ENCODE data around the gene MAN1C1.
"Not testable (repeated sequence)": the region's sequence is repeated elsewhere in the genome, so short reads cannot be mapped to it uniquely, and the experiment has no call there.

DNA sequence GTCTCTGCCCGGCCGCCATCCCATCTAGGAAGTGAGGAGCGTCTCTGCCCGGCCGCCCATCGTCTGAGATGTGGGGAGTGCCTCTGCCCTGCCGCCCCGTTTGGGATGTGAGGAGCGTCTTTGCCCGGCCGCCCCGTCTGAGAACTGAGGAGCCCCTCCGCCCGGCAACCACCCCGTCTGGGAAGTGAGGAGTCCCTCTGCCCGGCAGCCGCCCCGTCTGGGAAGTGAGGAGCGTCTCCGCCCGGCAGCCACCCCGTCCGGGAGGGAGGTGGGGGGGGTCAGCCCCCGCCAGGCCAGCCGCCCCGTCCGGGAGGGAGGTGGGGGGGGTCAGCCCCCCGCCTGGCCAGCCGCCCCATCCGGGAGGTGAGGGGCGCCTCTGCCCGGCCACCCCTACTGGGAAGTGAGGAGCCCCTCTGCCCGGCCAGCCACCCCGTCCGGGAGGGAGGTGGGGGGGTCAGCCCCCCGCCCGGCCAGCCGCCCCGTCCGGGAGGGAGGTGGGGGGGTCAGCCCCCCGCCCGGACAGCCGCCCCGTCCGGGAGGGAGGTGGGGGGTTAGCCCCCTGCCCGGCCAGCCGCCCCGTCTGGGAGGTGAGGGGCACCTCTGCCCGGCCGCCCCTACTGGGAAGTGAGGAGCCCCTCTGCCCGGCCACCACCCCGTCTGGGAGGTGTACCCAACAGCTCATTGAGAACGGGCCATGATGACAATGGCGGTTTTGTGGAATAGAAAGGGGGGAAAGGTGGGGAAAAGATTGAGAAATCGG lies 12.6 kb upstream of the MAN1C1 start:
- TF ChIP-seq, protein P1, sequence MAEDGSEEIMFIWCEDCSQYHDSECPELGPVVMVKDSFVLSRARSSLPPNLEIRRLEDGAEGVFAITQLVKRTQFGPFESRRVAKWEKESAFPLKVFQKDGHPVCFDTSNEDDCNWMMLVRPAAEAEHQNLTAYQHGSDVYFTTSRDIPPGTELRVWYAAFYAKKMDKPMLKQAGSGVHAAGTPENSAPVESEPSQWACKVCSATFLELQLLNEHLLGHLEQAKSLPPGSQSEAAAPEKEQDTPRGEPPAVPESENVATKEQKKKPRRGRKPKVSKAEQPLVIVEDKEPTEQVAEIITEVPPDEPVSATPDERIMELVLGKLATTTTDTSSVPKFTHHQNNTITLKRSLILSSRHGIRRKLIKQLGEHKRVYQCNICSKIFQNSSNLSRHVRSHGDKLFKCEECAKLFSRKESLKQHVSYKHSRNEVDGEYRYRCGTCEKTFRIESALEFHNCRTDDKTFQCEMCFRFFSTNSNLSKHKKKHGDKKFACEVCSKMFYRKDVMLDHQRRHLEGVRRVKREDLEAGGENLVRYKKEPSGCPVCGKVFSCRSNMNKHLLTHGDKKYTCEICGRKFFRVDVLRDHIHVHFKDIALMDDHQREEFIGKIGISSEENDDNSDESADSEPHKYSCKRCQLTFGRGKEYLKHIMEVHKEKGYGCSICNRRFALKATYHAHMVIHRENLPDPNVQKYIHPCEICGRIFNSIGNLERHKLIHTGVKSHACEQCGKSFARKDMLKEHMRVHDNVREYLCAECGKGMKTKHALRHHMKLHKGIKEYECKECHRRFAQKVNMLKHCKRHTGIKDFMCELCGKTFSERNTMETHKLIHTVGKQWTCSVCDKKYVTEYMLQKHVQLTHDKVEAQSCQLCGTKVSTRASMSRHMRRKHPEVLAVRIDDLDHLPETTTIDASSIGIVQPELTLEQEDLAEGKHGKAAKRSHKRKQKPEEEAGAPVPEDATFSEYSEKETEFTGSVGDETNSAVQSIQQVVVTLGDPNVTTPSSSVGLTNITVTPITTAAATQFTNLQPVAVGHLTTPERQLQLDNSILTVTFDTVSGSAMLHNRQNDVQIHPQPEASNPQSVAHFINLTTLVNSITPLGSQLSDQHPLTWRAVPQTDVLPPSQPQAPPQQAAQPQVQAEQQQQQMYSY (CRISPR knock-in tag; IDR thresholded peaks at IDR 0.05) = not testable (repeated sequence)
- not testable (repeated sequence) for TF ChIP-seq NBN (IDR thresholded peaks at IDR 0.05); POLR2A (IDR thresholded peaks at IDR 0.05; ENCODE audit: low read depth, low read length); CHD4 (IDR thresholded peaks at IDR 0.05); EP300 (IDR thresholded peaks at IDR 0.05; ENCODE audit: borderline replicate concordance in 1 of 2, control insufficient read depth in 1 of 2, low read depth in 2 of 2, low read length in 2 of 2); TAF1 (IDR thresholded peaks at IDR 0.05; ENCODE audit: borderline replicate concordance, low read depth, low read length); MTA2 (IDR thresholded peaks at IDR 0.05; ENCODE audit: low read depth); CBX5 (IDR thresholded peaks at IDR 0.05; ENCODE audit: low read depth)
- TF ChIP-seq, protein P2, sequence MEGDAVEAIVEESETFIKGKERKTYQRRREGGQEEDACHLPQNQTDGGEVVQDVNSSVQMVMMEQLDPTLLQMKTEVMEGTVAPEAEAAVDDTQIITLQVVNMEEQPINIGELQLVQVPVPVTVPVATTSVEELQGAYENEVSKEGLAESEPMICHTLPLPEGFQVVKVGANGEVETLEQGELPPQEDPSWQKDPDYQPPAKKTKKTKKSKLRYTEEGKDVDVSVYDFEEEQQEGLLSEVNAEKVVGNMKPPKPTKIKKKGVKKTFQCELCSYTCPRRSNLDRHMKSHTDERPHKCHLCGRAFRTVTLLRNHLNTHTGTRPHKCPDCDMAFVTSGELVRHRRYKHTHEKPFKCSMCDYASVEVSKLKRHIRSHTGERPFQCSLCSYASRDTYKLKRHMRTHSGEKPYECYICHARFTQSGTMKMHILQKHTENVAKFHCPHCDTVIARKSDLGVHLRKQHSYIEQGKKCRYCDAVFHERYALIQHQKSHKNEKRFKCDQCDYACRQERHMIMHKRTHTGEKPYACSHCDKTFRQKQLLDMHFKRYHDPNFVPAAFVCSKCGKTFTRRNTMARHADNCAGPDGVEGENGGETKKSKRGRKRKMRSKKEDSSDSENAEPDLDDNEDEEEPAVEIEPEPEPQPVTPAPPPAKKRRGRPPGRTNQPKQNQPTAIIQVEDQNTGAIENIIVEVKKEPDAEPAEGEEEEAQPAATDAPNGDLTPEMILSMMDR (IDR thresholded peaks at IDR 0.05 in 2 of 3, conservative IDR thresholded peaks at IDR 0.05 in 1 of 3; ENCODE audit: control insufficient read depth in 2 of 3, extremely low read depth in 1 of 3, insufficient read depth in 1 of 3, low read depth in 3 of 3, low read length in 3 of 3) = not testable (repeated sequence)

All from GM12878 (cell line).